ENCODE data around the gene SMO.
"Not testable (repeated sequence)": the region's sequence is repeated elsewhere in the genome, so short reads cannot be mapped to it uniquely, and the experiment has no call there.

The SMO gene

GRCh38 chr7:129252128-129252527, 63.7 kb downstream of the SMO start:
- Histone ChIP-seq H3K27me3 (ENCODE audit: insufficient read depth, low read depth) (no peaks in the 10 kb centered on the region), H4K20me1 (ENCODE audit: insufficient read depth) (0 out of 2 replicates have a peak, but pooled peaks cover 6% of the 10 kb centered on the region), H3K27ac (no peak overlapping the region), H2AFZ (ENCODE audit: low read depth) (no peak overlapping the region), H3K36me3 (ENCODE audit: insufficient read depth) (no peaks in the 10 kb centered on the region), H3K4me3 (IDR thresholded peaks at IDR 0.05; ENCODE audit: insufficient read depth, low read depth, low read length) (no peak overlapping the region), H3K4me1 (ENCODE audit: low read depth, poor library complexity, severe bottlenecking) (peaks cover 4% of the 10 kb centered on the region), H3K4me2 (no peak overlapping the region), H3K79me2 (ENCODE audit: insufficient read depth, low read depth) (peaks cover 36% of the 10 kb centered on the region; the same call in 1 of the 2 replicates), H3K9ac (no peak overlapping the region)
- no peak for TF ChIP-seq CTCF (conservative IDR thresholded peaks at IDR 0.05; ENCODE audit: low read depth, low read length)

DNA sequence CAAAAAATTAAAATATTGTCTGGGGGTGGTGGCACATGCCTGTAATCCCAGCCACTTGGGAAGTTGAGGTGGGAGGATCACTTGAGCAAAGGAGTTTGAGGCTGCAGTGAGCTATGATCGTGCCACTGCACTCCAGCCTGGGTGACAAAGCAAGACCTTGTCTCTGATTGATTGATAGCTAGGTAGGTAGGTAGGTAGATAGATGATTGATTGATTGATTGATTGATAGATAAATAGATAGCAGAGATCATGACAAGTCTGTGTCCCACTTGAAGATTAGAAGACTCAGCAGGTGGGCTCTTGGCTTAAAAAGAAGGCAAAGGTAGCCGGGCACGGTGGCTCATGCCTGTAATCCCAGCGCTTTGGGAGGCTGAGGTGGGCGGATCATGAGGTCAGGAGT, 64.2 kb downstream of the SMO start:
- not testable (repeated sequence) for H3K27ac ChIP-seq; H4K20me1 ChIP-seq (ENCODE audit: insufficient read depth); H2AFZ ChIP-seq (ENCODE audit: low read depth); H3K36me3 ChIP-seq (ENCODE audit: insufficient read depth); H3K9ac ChIP-seq; H3K4me2 ChIP-seq; H3K4me1 ChIP-seq (ENCODE audit: low read depth, poor library complexity, severe bottlenecking); H3K4me3 ChIP-seq (IDR thresholded peaks at IDR 0.05; ENCODE audit: insufficient read depth, low read depth, low read length); H3K27me3 ChIP-seq (ENCODE audit: insufficient read depth, low read depth)
- peaks cover 33% of the 10 kb centered on the region; the same call in 1 of the 2 replicates for H3K79me2 ChIP-seq (ENCODE audit: insufficient read depth, low read depth)

- Histone ChIP-seq H3K79me2 (ENCODE audit: insufficient read depth, low read depth) (peaks cover 15% of the 10 kb centered on the region; the same call in 1 of the 2 replicates), H3K4me2 (no peak overlapping the region), H3K4me3 (IDR thresholded peaks at IDR 0.05; ENCODE audit: insufficient read depth, low read depth, low read length) (no peak overlapping the region), H3K4me1 (ENCODE audit: low read depth, poor library complexity, severe bottlenecking) (peaks cover 27% of the 10 kb centered on the region), H3K9ac (no peak overlapping the region), H3K27ac (no peak overlapping the region), H2AFZ (ENCODE audit: low read depth) (no peak overlapping the region), H3K36me3 (ENCODE audit: insufficient read depth) (no peaks in the 10 kb centered on the region), H3K27me3 (ENCODE audit: insufficient read depth, low read depth) (no peaks in the 10 kb centered on the region), H4K20me1 (ENCODE audit: insufficient read depth) (no peaks in the 10 kb centered on the region)
- no peak for TF ChIP-seq CTCF (conservative IDR thresholded peaks at IDR 0.05; ENCODE audit: low read depth, low read length)
Measured at GRCh38 chr7:129255800-129256199, 67.4 kb downstream of the SMO start.

DNA sequence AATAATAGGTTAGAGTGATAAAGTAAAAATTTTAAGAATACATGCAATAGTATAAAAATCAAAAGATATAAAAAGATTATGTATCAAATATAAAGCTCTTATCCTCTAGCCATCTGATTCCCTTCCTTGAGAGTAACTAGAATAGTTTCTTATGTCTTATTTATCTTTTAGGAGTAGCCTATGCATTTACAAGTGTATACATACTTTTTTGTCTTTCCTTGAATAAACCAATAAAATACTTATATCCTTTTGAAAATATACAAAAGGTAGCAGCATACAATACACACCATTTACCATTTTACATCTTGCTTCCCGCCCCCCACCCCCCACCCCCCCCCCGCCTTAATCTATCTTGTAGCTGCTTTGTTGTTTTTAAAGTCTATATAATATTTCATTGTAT, 67.8 kb downstream of the SMO start:
- Histone ChIP-seq H2AFZ (ENCODE audit: low read depth) (no peak overlapping the region), H3K36me3 (ENCODE audit: insufficient read depth) (no peaks in the 10 kb centered on the region), H3K79me2 (ENCODE audit: insufficient read depth, low read depth) (peaks cover 11% of the 10 kb centered on the region; the same call in 1 of the 2 replicates), H3K4me3 (IDR thresholded peaks at IDR 0.05; ENCODE audit: insufficient read depth, low read depth, low read length) (no peak overlapping the region), H4K20me1 (ENCODE audit: insufficient read depth) (no peaks in the 10 kb centered on the region), H3K4me1 (ENCODE audit: low read depth, poor library complexity, severe bottlenecking) (peaks cover 31% of the 10 kb centered on the region), H3K27me3 (ENCODE audit: insufficient read depth, low read depth) (no peaks in the 10 kb centered on the region), H3K9ac (no peak overlapping the region), H3K4me2 (no peak overlapping the region), H3K27ac (no peak overlapping the region)
- no peak for TF ChIP-seq CTCF (conservative IDR thresholded peaks at IDR 0.05; ENCODE audit: low read depth, low read length)

DNA sequence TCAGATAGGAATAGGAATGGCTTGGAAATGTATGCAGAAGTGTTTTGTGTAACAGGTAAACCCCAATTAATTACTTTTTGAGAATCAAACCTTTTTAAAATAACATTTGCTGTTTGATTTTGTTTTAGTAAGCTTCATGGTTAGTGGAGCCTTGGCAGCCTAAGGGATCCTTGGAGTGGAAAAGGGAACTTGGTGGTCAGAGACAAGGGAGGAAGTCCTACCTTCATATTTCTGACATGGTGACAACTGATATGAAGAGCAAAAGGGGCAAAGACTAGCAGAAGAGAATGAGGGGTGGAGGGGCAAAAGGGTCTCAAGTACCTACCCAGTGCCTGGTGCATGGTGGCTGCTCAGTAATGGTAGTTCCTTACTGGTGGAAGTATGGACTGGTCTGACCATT, 68.7 kb downstream of the SMO start:
- Histone ChIP-seq H3K27ac (no peak overlapping the region), H3K36me3 (ENCODE audit: insufficient read depth) (no peaks in the 10 kb centered on the region), H3K9ac (no peak overlapping the region), H4K20me1 (ENCODE audit: insufficient read depth) (no peaks in the 10 kb centered on the region), H3K4me3 (IDR thresholded peaks at IDR 0.05; ENCODE audit: insufficient read depth, low read depth, low read length) (no peak overlapping the region), H3K4me1 (ENCODE audit: low read depth, poor library complexity, severe bottlenecking) (peaks cover 40% of the 10 kb centered on the region), H3K79me2 (ENCODE audit: insufficient read depth, low read depth) (peaks cover 6% of the 10 kb centered on the region; the same call in 1 of the 2 replicates), H3K27me3 (ENCODE audit: insufficient read depth, low read depth) (no peaks in the 10 kb centered on the region), H2AFZ (ENCODE audit: low read depth) (no peak overlapping the region), H3K4me2 (no peak overlapping the region)
- TF ChIP-seq CTCF (conservative IDR thresholded peaks at IDR 0.05; ENCODE audit: low read depth, low read length), result no peak

All from KMS-11 (cell line).